Left renal cortex interstitium (tissue), 4 donors: ENCODE measurements around the gene PDCL2. TPM values are rescaled to one million over a fixed set of nuclear protein-coding genes. Genes with fewer than 3 reads are reported as not detected.
"Not testable (repeated sequence)": the region's sequence is repeated elsewhere in the genome, so short reads cannot be mapped to it uniquely, and the experiment has no call there.

Experiments
- DNase-seq, 4 donors: peaks; one replicate each; pipeline ENCODE4 v3.0.0-alpha.2; 2013; ENCODE audit warnings: low read depth in 4 of 4, low spot score in 2 of 4, missing footprints in 1 of 4
- polyA plus RNA-seq, 4 donors: library from polyadenylated mRNA; unstranded; fragments of 120-200 nt; gene quantifications; one replicate each; pipeline ENCODE4 v1.2.1, GENCODE V29; 2013; ENCODE audit not compliant: insufficient read length in 4 of 4

The PDCL2 gene
- polyA plus RNA-seq: under 1 TPM in 2 of 4 donors, not detected in 2; 0.17 to 0.19 TPM

GRCh38 chr4:55592014-55592413, at the start of gene PDCL2:
PDCL2 (minus strand) TSS chr4:55592245; CDS start chr4:55592109, 136 bp downstream.
- DNase-seq: no peak

- peak in 3 of 4 donors; percentile 13 to 31 (median 14) for DNase-seq
These were observed 45.3 kb upstream of the PDCL2 start for GRCh38 chr4:55637272-55637820.

- DNase-seq: peak in 3 of 4 donors; percentile 3 to 15 (median 11)
These were observed 44.6 kb upstream of the PDCL2 start for GRCh38 chr4:55636656-55636999.

GRCh38 chr4:55635741-55636655, 44.0 kb upstream of the PDCL2 start, which contains the start of gene NMU:
NMU (minus strand) TSS chr4:55636298; CDS start chr4:55636192, 106 bp downstream.
- DNase-seq: peak; percentile 9 to 29 (median 22)

- peak in 3 of 4 donors; percentile 4 to 21 (median 11) for DNase-seq
These were observed 43.2 kb upstream of the PDCL2 start for GRCh38 chr4:55635282-55635681.

GRCh38 chr4:55634417-55635128, 42.5 kb upstream of the PDCL2 start:
- DNase-seq: no peak

- DNase-seq: no peak
These were observed 41.9 kb upstream of the PDCL2 start for GRCh38 chr4:55633903-55634302.

- no peak for DNase-seq
These were observed 33.8 kb upstream of the PDCL2 start for GRCh38 chr4:55625835-55626234.

- not testable (repeated sequence) for DNase-seq
These were observed 32.0 kb upstream of the PDCL2 start for GRCh38 chr4:55624063-55624462.

GRCh38 chr4:55618546-55619143, 26.6 kb upstream of the PDCL2 start:
- DNase-seq: no peak

GRCh38 chr4:55617587-55618197, 25.6 kb upstream of the PDCL2 start:
- no peak for DNase-seq

GRCh38 chr4:55615008-55615407, 23.0 kb upstream of the PDCL2 start:
- no peak for DNase-seq

- no peak for DNase-seq
These were observed 21.6 kb upstream of the PDCL2 start for GRCh38 chr4:55613621-55614020.

- DNase-seq: no peak
These were observed 20.3 kb upstream of the PDCL2 start for GRCh38 chr4:55612341-55612740.

GRCh38 chr4:55611358-55612059, 19.5 kb upstream of the PDCL2 start:
- no peak for DNase-seq

- DNase-seq: no peak
These were observed 18.3 kb upstream of the PDCL2 start for GRCh38 chr4:55610381-55610780.

GRCh38 chr4:55609393-55609866, 17.4 kb upstream of the PDCL2 start:
- DNase-seq: no peak

- DNase-seq: no peak
These were observed 16.5 kb upstream of the PDCL2 start for GRCh38 chr4:55608591-55608990.

GRCh38 chr4:55604996-55605395, 13.0 kb upstream of the PDCL2 start:
- DNase-seq: no peak

- DNase-seq: no peak
These were observed 8.6 kb upstream of the PDCL2 start for GRCh38 chr4:55600640-55601039.
